K562 (cell line): Measurements from ENCODE around the gene KCP. TPM values are rescaled to one million over a fixed set of nuclear protein-coding genes. Genes with fewer than 3 reads are reported as not detected.
A peak's percentile ranks its signal among the peaks of the same experiment; 100 is the strongest.

ENCODE experiments used
- BRD9 ChIP-seq: fragments of 450-650 bp; IDR thresholded peaks from 2 replicates; pipeline ENCODE4 v1.6.1; 2018; ENCODE audit warnings: low read depth; ENCODE audit not compliant: partially characterized antibody
- CEBPB ChIP-seq: fragments of 450-650 bp; IDR thresholded peaks from 2 replicates; pipeline ENCODE4 v1.6.1; 2016; ENCODE audit warnings: missing genetic modification characterization, missing compliant biosample characterization
- FOXM1 ChIP-seq, 2 experiments: fragments of 450-650 bp in 1 of 2; sonication (generic) in 1 of 2; formaldehyde crosslinking in 1 of 2; IDR thresholded peaks; 2 replicates each; pipeline versions ENCODE4 v1.6.1 to v1.9.0; 2017 to 2022; ENCODE audit warnings: low read depth in 2 of 2, mild to moderate bottlenecking in 2 of 2, missing genetic modification reagents in 1 of 2, moderate library complexity in 1 of 2
- FOXP1 ChIP-seq: sonication (generic); formaldehyde crosslinking; IDR thresholded peaks from 2 replicates; pipeline ENCODE4 v1.8.0; 2022; ENCODE audit warnings: mild to moderate bottlenecking, missing genetic modification reagents
- MAZ ChIP-seq, 2 experiments: fragments of 450-650 bp in 1 of 2; sonication (generic) in 1 of 2; formaldehyde crosslinking; IDR thresholded peaks in 1 of 2; conservative IDR thresholded peaks in 1 of 2; 2 replicates each; pipeline versions ENCODE4 v1.4.0 to v1.5.0; 2020; ENCODE audit warnings: mild to moderate bottlenecking in 1 of 2, missing genetic modification reagents in 1 of 2
- MCM3 ChIP-seq: fragments of 450-650 bp; IDR thresholded peaks from 2 replicates; pipeline ENCODE4 v1.6.1; 2016
- NFE2 ChIP-seq: IDR thresholded peaks from 2 replicates; pipeline ENCODE4 v1.6.1; 2014; ENCODE audit warnings: antibody characterized with exemption, low read depth
- POLR2G ChIP-seq: fragments of 200-400 bp; formaldehyde crosslinking; IDR thresholded peaks from 2 replicates; pipeline ENCODE4 v1.6.1; 2017; ENCODE audit warnings: low read depth, mild to moderate bottlenecking, antibody characterized with exemption, low read length, moderate library complexity
- RBFOX2 ChIP-seq: fragments of 200-400 bp; formaldehyde crosslinking; IDR thresholded peaks from 2 replicates; pipeline ENCODE4 v1.6.1; 2017; ENCODE audit warnings: low read depth, mild to moderate bottlenecking, low read length, moderate library complexity
- SMARCA4 ChIP-seq: fragments of 450-650 bp; IDR thresholded peaks from 2 replicates; pipeline ENCODE4 v1.6.1; 2016
- STAT5B ChIP-seq: fragments of 250-450 bp; sonication (Bioruptor Pico); IDR thresholded peaks from 2 replicates; pipeline ENCODE4 v1.8.0; 2021; ENCODE audit warnings: mild to moderate bottlenecking, inconsistent platforms
- TOE1 ChIP-seq, 2 experiments: fragments of 450-650 bp in 1 of 2; sonication (generic) in 1 of 2; formaldehyde crosslinking in 1 of 2; IDR thresholded peaks; 2 replicates each; pipeline versions ENCODE4 v1.7.1 to v1.8.0; 2016 to 2022; ENCODE audit warnings: borderline replicate concordance in 2 of 2, mild to moderate bottlenecking in 2 of 2, antibody characterized with exemption in 1 of 2, inconsistent platforms in 1 of 2, low read depth in 1 of 2, missing genetic modification reagents in 1 of 2, moderate library complexity in 1 of 2
- ZFP1 ChIP-seq: fragments of 450-650 bp; formaldehyde crosslinking; IDR thresholded peaks from 2 replicates; pipeline ENCODE4 v1.4.0; 2020; ENCODE audit warnings: mild to moderate bottlenecking, mixed read lengths
- ZFPM2 ChIP-seq: fragments of 250-450 bp; sonication (Bioruptor Pico); IDR thresholded peaks from 2 replicates; pipeline ENCODE4 v1.5.1; 2022; ENCODE audit warnings: mild to moderate bottlenecking
- ZNF146 ChIP-seq: IDR thresholded peaks from one replicate; pipeline ENCODE4 v1.6.1; 2018; ENCODE audit warnings: missing compliant biosample characterization; ENCODE audit not compliant: unreplicated experiment
- ZNF197 ChIP-seq: fragments of 200-800 bp; sonication (Bioruptor generic); IDR thresholded peaks from 2 replicates; pipeline ENCODE4 v1.6.1; 2016; ENCODE audit warnings: low read depth, missing genetic modification characterization, missing compliant biosample characterization
- ZNF282 ChIP-seq: sonication (generic); formaldehyde crosslinking; IDR thresholded peaks from 2 replicates; pipeline ENCODE4 v1.8.1; 2023; ENCODE audit warnings: missing genetic modification reagents
- polyA plus RNA-seq, 8 experiments: library from polyadenylated mRNA; depleted of rRNA in 4 of 8; stranded (reverse) in 5 of 8; unstranded in 3 of 8; fragments of >200 nt; fragmentation: Nextera tagmentation in 2 of 8; fragmentation: Illumina TruSeq in 1 of 8; extraction: Ambion mirVana in 2 of 8; extraction: Trizol in 1 of 8; gene quantifications; 2 replicates each; pipeline versions ENCODE4 v1.2.1 to v1.2.3, GENCODE V29; 2011 to 2014; ENCODE audit warnings: inconsistent platforms in 1 of 8, missing spikeins in 1 of 8
- total RNA-seq, 7 experiments: library from RNA; depleted of rRNA in 6 of 7; stranded (reverse); fragments of >200 nt in 6 of 7; fragmentation: Illumina TruSeq in 2 of 7; extraction: Trizol in 2 of 7; gene quantifications; 2 replicates each; pipeline versions ENCODE4 v1.2.1 to v1.2.3, GENCODE V29; 2011 to 2021; ENCODE audit warnings: low replicate concordance in 1 of 7
- TF ChIP-seq, protein P1 (sequence below): fragments of 250-450 bp; sonication (Bioruptor Pico); IDR thresholded peaks from 2 replicates; pipeline ENCODE4 v1.8.0; 2022; ENCODE audit warnings: inconsistent platforms
- TF ChIP-seq, protein P2 (sequence below): fragments of 450-650 bp; conservative IDR thresholded peaks from 2 replicates; pipeline ENCODE4 v1.6.1; 2016; ENCODE audit warnings: missing genetic modification characterization, low read depth, mild to moderate bottlenecking, control low read depth, missing compliant biosample characterization
- TF ChIP-seq, protein P3 (sequence below): conservative IDR thresholded peaks from 2 replicates; pipeline ENCODE4 v1.6.1; 2011; ENCODE audit warnings: low read depth, mild to moderate bottlenecking, low read length; ENCODE audit not compliant: control insufficient read depth
- TF ChIP-seq, protein P4 (sequence below): IDR thresholded peaks from 3 replicates; pipeline ENCODE4 v1.6.1; 2011; ENCODE audit warnings: borderline replicate concordance, mild to moderate bottlenecking; ENCODE audit not compliant: insufficient read length, insufficient read depth

The KCP gene
- total and polyA plus RNA-seq, 9 of the 15 experiments (the other 6 are each of a cell fraction or from before 2014, with no cell fraction given) = 0.06 to 0.17 (median 0.12) TPM; not detected in 3

DNA sequence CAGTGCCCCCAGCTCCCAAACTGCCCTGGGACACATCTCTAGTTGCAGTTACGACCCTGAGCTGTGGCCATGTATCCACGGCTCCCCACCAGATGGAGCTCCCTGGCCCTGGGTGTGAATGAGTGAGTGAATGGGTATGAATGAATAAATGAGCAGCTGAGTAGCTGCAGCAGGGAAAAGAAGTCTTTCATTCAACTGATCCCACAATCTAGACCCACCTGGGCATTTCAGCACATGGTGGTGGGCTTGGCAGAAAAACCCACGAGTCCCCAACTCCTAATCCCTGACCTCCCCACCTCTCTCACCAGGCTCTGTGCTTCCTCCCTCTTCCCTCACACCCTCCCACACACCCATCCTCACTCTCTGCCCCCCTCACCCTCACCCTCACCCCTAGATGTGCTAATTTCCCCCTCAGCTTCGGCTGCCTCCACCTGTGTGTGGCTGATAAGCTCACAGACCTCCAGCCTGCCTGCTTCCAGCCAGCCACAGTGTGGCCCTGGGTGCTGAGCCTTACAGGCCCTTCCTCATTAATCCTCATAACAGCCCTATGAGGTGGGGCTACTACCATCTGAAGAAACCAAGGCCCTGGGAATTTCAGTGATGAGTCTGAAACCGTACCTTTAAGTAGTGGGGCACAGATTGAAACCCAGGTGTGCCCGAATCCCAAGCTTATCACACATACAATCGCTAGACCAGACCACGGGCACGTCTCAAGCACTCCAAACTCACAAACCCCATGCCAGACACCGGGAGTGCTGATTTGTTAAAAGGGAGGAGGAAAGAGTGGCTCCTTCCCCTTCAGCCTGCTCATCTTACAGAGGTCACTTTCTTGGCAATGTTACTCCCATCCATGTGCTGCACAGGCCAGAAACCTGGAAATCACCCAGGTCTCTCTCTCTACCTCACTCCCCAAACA is 50.1 kb downstream of the KCP start (continued):
- peak; percentile 87 for TF ChIP-seq FOXM1 (IDR thresholded peaks at IDR 0.05; ENCODE audit: low read depth)
- TF ChIP-seq FOXM1 (CRISPR knock-in tag; IDR thresholded peaks at IDR 0.05; ENCODE audit: low read depth) = no peak
- TF ChIP-seq, protein P1, sequence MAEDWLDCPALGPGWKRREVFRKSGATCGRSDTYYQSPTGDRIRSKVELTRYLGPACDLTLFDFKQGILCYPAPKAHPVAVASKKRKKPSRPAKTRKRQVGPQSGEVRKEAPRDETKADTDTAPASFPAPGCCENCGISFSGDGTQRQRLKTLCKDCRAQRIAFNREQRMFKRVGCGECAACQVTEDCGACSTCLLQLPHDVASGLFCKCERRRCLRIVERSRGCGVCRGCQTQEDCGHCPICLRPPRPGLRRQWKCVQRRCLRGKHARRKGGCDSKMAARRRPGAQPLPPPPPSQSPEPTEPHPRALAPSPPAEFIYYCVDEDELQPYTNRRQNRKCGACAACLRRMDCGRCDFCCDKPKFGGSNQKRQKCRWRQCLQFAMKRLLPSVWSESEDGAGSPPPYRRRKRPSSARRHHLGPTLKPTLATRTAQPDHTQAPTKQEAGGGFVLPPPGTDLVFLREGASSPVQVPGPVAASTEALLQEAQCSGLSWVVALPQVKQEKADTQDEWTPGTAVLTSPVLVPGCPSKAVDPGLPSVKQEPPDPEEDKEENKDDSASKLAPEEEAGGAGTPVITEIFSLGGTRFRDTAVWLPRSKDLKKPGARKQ (CRISPR knock-in tag) = no peak
- TF ChIP-seq, protein P2, sequence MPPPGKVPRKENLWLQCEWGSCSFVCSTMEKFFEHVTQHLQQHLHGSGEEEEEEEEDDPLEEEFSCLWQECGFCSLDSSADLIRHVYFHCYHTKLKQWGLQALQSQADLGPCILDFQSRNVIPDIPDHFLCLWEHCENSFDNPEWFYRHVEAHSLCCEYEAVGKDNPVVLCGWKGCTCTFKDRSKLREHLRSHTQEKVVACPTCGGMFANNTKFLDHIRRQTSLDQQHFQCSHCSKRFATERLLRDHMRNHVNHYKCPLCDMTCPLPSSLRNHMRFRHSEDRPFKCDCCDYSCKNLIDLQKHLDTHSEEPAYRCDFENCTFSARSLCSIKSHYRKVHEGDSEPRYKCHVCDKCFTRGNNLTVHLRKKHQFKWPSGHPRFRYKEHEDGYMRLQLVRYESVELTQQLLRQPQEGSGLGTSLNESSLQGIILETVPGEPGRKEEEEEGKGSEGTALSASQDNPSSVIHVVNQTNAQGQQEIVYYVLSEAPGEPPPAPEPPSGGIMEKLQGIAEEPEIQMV (tag) = no peak
- TF ChIP-seq, protein P3, sequence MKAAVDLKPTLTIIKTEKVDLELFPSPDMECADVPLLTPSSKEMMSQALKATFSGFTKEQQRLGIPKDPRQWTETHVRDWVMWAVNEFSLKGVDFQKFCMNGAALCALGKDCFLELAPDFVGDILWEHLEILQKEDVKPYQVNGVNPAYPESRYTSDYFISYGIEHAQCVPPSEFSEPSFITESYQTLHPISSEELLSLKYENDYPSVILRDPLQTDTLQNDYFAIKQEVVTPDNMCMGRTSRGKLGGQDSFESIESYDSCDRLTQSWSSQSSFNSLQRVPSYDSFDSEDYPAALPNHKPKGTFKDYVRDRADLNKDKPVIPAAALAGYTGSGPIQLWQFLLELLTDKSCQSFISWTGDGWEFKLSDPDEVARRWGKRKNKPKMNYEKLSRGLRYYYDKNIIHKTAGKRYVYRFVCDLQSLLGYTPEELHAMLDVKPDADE = peak; percentile 77; the same call in 1 of the 2 replicates
- peak; percentile 98 for TF ChIP-seq SMARCA4
- peak; percentile 76 for TF ChIP-seq TOE1 (IDR thresholded peaks at IDR 0.05; ENCODE audit: borderline replicate concordance)
- TF ChIP-seq TOE1 (CRISPR knock-in tag; IDR thresholded peaks at IDR 0.05; ENCODE audit: borderline replicate concordance, low read depth) = 0 out of 2 replicates have a peak, but pooled peaks have one; percentile 69
- TF ChIP-seq RBFOX2 = peak; percentile 55
- no peak; the same call in 1 of the 2 replicates for TF ChIP-seq NFE2
- TF ChIP-seq ZNF197 (CRISPR knock-in tag) = no peak
- TF ChIP-seq ZFPM2 = no peak
- no peak for TF ChIP-seq ZFP1 (CRISPR knock-in tag)
- peak; percentile 63 for TF ChIP-seq POLR2G
- TF ChIP-seq STAT5B (CRISPR knock-in tag) = no peak
- TF ChIP-seq ZNF282 (CRISPR knock-in tag) = no peak
- no peak for TF ChIP-seq MCM3
- peak; percentile 76 for TF ChIP-seq CEBPB (tag)
- peak; percentile 36; the same call in 1 of the 2 replicates for TF ChIP-seq FOXP1 (CRISPR knock-in tag)
- peak; percentile 81 to 89 for TF ChIP-seq MAZ (CRISPR knock-in tag; conservative IDR thresholded peaks at IDR 0.05 in 1 of 2, IDR thresholded peaks at IDR 0.05 in 1 of 2)
- TF ChIP-seq ZNF146 = no peak
- peak; percentile 28 for TF ChIP-seq BRD9
- TF ChIP-seq, protein P4, sequence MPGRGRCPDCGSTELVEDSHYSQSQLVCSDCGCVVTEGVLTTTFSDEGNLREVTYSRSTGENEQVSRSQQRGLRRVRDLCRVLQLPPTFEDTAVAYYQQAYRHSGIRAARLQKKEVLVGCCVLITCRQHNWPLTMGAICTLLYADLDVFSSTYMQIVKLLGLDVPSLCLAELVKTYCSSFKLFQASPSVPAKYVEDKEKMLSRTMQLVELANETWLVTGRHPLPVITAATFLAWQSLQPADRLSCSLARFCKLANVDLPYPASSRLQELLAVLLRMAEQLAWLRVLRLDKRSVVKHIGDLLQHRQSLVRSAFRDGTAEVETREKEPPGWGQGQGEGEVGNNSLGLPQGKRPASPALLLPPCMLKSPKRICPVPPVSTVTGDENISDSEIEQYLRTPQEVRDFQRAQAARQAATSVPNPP = no peak
